Right forelimb (tissue), 1 donor: ENCODE measurements around the gene STARD5.
"Not testable (repeated sequence)": the region's sequence is repeated elsewhere in the genome, so short reads cannot be mapped to it uniquely, and the experiment has no call there.

Source experiments
- DNase-seq: peaks from one replicate; pipeline ENCODE4 v3.0.0-alpha.2; 2018

Gene STARD5

GRCh38 chr15:81323944-81324881 is at the start of gene STARD5:
Gene STARD5 (minus strand): TSS chr15:81324141. CDS start chr15:81324099, 42 bp downstream.
- DNase-seq: peak; percentile 98

- DNase-seq: no peak
Observed at GRCh38 chr15:81373176-81373575, 49.2 kb upstream of the STARD5 start.

GRCh38 chr15:81372575-81372974 is 48.6 kb upstream of the STARD5 start:
- DNase-seq: no peak

- no peak for DNase-seq
Observed at GRCh38 chr15:81363718-81364500, 40.0 kb upstream of the STARD5 start.

- no peak for DNase-seq
Observed at GRCh38 chr15:81363276-81363675, 39.3 kb upstream of the STARD5 start.

- DNase-seq: no peak
Observed at GRCh38 chr15:81362790-81363189, 38.8 kb upstream of the STARD5 start.

GRCh38 chr15:81361891-81362290 is 38.0 kb upstream of the STARD5 start:
- DNase-seq: no peak

GRCh38 chr15:81360491-81360890 is 36.5 kb upstream of the STARD5 start:
- DNase-seq: no peak

- DNase-seq: no peak
Observed at GRCh38 chr15:81358248-81358647, 34.3 kb upstream of the STARD5 start.

- DNase-seq: no peak
Observed at GRCh38 chr15:81357180-81357686, 33.3 kb upstream of the STARD5 start.

- DNase-seq: no peak
Observed at GRCh38 chr15:81356252-81356651, 32.3 kb upstream of the STARD5 start.

GRCh38 chr15:81351651-81352050 is 27.7 kb upstream of the STARD5 start:
- no peak for DNase-seq

GRCh38 chr15:81349271-81349670 is 25.3 kb upstream of the STARD5 start:
- DNase-seq: no peak

GRCh38 chr15:81348691-81349090 is 24.8 kb upstream of the STARD5 start:
- not testable (repeated sequence) for DNase-seq

- DNase-seq: no peak
Observed at GRCh38 chr15:81347910-81348309, 24.0 kb upstream of the STARD5 start.

- no peak for DNase-seq
Observed at GRCh38 chr15:81346611-81347010, 22.7 kb upstream of the STARD5 start.

- no peak for DNase-seq
Observed at GRCh38 chr15:81343371-81343770, 19.4 kb upstream of the STARD5 start.

- DNase-seq: no peak
Observed at GRCh38 chr15:81341351-81341750, 17.4 kb upstream of the STARD5 start.

GRCh38 chr15:81339851-81340250 is 15.9 kb upstream of the STARD5 start:
- no peak for DNase-seq

GRCh38 chr15:81339321-81339720 is 15.4 kb upstream of the STARD5 start:
- DNase-seq: no peak

GRCh38 chr15:81338170-81339007 is 14.4 kb upstream of the STARD5 start:
- DNase-seq: no peak

GRCh38 chr15:81337713-81338157 is 13.8 kb upstream of the STARD5 start:
- no peak for DNase-seq

- DNase-seq: no peak
Observed at GRCh38 chr15:81337241-81337640, 13.3 kb upstream of the STARD5 start.
